ENCODE results near the gene ZSWIM3.
"Not testable (repeated sequence)": the region's sequence is repeated elsewhere in the genome, so short reads cannot be mapped to it uniquely, and the experiment has no call there.

The ZSWIM3 gene

DNA sequence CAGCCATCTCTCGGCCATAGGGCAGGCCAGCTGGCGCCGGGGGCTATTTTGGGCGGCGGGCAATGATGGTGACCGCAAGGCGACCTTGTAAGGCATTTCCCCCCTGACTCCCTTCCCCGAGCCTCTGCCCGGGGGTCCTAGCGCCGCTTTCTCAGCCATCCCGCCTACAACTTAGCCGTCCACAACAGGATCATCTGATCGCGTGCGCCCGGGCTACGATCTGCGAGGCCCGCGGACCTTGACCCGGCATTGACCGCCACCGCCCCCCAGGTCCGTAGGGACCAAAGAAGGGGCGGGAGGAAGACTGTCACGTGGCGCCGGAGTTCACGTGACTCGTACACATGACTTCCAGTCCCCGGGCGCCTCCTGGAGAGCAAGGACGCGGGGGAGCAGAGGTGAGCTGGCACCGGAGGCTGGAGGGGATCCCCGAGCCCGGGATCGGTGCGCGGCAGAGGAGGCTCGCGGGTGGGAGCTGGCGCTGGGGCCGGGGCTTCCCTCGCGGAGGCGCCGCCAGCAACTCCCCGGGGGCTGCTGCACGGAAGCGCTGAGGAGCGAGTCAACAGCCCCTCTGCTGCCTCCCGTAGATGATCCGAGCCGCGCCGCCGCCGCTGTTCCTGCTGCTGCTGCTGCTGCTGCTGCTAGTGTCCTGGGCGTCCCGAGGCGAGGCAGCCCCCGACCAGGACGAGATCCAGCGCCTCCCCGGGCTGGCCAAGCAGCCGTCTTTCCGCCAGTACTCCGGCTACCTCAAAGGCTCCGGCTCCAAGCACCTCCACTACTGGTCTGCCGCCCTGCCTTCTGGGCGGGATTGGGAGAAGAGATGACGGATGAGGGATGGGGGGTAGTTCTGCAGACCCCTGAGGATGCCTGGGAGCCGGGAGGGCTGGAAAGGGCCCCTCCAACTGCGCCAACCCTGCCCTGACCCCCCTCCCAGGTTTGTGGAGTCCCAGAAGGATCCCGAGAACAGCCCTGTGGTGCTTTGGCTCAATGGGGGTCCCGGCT, 33.9 kb downstream of the ZSWIM3 start, which contains the start of the genes CTSA and NEURL2:
Gene CTSA, plus strand, starts transcription at position 351 of the 999 bp plus-strand sequence. Its CDS starts 234 bp downstream, at position 585.
Gene NEURL2, minus strand, starts transcription at position 224 of the 999 bp plus-strand sequence. Its CDS starts 217 bp downstream, at position 7.
- DNase-seq = peak; percentile 71

DNA sequence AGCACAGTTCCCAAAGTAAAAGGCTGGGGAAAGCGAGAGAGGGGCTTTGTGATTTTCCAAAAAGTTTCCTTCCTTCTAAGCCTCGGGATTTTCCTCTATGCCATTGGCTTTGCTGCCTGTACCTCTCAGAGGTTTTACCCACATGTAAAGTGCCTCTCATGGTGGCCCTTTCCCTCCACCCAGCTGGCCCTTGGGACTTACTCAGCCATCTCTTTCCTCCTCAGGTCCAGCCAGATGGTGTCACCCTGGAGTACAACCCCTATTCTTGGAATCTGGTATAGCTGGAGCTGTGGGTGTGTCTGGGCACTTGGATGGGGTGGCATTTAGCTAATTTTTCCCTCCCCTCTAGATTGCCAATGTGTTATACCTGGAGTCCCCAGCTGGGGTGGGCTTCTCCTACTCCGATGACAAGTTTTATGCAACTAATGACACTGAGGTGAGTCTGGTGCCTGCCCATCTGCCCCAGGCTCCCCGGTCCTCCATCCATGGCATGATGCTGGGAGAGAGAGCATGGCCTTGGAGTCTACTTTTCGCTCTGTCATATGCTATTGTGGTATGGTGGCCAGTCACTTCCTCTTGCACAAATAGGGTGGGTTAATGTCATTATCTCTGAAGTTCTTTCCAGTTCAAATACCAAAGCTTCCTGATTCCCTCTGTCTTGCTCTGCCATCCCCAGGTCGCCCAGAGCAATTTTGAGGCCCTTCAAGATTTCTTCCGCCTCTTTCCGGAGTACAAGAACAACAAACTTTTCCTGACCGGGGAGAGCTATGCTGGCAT, 34.8 kb downstream of the ZSWIM3 start:
- no peak for DNase-seq

DNA sequence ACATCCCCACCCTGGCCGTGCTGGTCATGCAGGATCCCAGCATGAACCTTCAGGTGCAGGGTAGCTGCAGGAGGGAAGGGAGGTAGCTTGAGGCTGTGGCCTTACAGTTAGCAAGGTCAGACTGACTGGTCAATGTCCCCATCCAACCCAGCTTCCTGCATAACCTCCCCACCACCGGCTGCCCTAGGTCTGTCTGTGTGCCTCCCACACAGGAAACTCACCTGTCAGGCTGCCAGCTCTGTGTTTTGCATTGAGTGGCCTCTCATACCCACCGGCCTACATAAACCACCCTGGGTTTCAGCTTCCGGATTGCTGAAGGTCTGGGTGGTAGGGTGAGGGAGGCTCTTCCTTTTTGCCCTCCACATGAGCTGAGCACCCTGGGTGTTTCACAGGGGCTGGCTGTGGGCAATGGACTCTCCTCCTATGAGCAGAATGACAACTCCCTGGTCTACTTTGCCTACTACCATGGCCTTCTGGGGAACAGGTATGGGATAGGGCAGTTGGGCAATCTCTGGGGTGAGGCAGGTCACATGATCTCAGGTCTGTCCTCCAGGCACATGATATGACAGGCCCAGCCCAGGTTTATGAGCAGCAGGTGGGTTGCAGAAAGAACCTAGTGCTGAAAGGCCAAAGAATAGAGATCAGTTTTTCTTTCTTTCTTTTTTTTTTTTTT, 35.5 kb downstream of the ZSWIM3 start:
- DNase-seq = no peak

DNA sequence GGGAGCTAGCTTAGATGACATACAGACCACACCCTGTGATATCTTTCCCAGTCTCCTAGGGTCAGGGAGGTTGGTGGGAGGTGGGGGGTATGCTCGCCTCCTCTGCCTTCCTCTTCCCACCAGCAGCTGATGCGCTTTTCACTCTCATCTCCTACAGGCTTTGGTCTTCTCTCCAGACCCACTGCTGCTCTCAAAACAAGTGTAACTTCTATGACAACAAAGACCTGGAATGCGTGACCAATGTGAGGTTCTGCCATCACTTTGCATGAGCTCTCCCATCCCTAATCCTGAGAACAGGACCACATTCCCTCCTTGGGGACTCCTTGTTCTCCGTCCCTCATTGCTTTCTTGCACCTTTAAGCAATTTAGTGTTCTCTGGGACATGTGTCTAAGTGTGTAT, 36.4 kb downstream of the ZSWIM3 start:
- no peak for DNase-seq

DNA sequence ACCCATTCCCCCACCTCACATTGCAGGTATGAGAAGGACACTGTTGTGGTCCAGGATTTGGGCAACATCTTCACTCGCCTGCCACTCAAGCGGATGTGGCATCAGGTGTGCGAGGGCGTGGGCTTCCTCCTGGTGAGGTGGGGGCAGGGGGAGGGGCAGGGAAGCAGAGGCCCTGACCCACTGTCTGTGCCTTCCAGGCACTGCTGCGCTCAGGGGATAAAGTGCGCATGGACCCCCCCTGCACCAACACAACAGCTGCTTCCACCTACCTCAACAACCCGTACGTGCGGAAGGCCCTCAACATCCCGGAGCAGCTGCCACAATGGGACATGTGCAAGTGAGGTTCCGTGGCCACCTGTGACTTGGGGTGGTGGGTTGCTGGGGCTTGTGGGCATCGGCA, 37.4 kb downstream of the ZSWIM3 start:
- no peak for DNase-seq

DNA sequence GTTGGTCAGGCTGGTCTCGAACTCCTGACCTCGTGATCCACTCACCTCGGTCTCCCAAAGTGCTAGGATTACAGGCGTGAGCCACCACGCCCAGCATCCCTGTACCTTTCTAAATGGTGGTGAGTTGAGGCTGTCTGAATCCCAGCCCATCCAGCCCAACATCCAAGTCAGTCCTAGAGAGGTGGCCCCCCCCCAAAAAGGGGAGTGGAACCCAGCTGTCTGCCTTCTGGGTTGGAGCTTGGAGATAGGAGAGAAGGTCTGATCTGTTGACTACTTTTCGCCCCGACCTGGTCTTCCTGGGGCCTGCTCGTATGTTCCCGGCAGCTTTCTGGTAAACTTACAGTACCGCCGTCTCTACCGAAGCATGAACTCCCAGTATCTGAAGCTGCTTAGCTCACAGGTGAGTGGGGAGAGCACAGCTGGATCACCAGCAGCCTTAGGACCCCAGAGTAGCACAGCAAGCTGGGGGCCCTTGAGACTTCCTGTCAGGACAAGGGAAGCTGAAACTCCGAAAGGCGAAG, 39.3 kb downstream of the ZSWIM3 start:
- DNase-seq = no peak

DNA sequence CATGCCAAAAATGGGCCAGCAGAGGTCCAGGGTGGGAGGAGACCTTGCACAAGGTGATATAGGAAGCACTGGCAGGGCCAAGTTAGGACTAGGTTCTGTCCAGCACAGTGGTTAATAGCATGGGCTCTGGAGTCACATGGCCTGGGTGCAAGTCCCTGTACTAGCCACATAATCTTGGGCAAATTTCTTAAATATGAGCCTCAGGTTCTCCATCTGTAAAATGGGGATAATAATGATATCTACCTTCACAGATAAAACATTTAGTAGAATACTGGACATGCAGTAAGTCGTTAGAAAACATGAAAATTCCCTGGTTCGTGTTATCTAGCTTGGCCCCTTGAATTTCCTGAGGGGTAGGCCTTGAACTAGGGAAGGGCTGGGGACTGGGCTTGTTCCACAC, 39.9 kb downstream of the ZSWIM3 start:
- no peak for DNase-seq

DNA sequence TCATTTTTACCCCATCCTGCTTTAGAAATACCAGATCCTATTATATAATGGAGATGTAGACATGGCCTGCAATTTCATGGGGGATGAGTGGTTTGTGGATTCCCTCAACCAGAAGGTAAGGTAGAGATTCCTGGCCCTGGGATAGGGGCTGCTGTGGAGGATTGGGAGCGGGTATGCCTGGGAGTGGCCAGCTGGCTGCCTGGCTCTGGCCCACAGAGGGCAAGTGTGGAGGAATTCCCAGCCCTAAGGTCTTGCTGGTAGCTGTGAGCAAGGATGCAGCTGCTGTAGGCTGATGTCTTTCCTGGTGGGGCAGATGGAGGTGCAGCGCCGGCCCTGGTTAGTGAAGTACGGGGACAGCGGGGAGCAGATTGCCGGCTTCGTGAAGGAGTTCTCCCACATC, 40.3 kb downstream of the ZSWIM3 start:
- no peak for DNase-seq

DNA sequence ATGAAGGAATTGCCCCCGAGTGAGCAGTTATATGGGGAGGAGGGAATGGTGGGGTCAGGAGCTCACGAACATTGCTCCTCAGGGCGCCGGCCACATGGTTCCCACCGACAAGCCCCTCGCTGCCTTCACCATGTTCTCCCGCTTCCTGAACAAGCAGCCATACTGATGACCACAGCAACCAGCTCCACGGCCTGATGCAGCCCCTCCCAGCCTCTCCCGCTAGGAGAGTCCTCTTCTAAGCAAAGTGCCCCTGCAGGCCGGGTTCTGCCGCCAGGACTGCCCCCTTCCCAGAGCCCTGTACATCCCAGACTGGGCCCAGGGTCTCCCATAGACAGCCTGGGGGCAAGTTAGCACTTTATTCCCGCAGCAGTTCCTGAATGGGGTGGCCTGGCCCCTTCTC, 40.9 kb downstream of the ZSWIM3 start:
- no peak for DNase-seq

DNA sequence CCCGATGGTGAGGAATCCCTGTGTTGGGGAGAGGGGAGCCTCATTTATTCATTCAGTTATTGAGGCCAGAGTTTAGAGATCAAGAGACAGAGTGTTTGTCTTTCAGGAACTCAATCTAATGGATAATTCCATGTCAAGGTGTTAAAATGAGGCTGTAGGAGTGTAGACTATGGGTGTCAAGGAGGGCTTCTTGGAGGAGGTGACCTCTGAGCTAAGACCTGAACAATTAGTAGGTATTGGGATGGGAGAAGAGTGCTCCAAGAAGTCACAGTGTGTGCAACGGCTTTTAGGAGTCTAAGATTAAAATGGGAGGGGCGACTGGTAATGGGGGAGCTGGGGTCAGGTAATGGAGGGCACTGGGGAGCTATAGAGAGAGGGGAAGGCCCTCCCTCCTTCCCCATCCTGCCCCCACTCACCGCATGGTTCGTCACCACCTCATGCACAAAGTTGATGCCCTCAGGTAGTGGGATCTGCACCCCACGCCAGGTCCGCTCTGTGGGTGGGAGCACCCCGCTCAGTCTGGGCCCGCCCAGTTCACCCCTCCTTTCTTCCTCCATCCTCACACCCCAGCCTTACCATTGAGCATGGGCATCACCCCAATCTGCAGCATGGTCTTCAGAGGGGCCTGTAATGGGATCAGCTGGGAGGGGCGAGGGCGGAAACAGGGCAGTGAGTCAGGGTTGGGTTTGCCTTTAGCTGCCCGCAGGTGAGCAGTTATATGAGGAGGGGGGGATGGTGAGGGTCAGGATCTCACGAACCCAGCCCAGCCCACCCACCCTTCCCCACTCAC, 41.8 kb downstream of the ZSWIM3 start:
- DNase-seq = no peak

DNA sequence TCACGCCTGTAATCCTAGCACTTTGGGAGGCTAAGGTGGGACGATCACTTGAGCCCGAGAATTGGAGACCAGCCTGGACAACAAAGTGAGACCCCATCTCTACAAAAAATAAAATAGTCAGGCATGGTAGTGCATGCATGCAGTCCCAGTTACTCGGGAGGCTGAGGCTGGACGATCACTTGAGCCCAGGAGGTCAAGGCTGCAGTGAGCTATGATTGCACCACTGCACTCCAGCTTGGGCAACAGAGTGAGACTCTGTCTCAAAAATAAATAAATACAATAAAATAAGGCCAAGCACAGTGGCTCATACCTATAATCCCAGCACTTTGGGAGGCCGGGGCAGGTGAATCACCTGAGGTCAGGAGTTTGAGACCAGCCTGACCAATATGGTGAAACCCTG, 43.9 kb downstream of the ZSWIM3 start:
- DNase-seq = not testable (repeated sequence)

DNA sequence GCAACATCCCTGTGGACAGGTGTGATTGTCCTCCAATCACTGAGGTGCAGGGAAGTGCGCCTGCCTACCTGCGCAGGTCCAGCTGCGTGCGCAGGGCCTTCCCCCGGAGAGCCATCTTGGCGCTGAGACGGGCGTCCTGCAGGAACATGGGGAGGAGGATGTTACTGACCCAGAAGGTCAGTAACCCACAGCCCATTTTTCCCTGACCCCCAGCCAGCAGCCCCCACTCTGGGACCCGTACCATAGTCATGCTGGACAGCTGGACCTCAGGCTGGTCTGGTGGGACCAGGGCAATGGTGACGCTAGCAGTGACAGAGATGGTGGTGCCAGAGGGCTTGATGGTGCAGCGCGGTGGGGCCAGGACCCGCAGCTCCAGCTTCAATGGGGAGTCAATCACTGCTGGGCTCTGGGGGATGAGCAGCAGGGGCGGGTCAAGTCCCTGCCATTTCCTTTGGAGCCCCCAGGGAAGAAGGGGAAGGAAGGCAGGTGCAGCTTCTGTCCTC, 44.8 kb downstream of the ZSWIM3 start:
- no peak for DNase-seq

DNA sequence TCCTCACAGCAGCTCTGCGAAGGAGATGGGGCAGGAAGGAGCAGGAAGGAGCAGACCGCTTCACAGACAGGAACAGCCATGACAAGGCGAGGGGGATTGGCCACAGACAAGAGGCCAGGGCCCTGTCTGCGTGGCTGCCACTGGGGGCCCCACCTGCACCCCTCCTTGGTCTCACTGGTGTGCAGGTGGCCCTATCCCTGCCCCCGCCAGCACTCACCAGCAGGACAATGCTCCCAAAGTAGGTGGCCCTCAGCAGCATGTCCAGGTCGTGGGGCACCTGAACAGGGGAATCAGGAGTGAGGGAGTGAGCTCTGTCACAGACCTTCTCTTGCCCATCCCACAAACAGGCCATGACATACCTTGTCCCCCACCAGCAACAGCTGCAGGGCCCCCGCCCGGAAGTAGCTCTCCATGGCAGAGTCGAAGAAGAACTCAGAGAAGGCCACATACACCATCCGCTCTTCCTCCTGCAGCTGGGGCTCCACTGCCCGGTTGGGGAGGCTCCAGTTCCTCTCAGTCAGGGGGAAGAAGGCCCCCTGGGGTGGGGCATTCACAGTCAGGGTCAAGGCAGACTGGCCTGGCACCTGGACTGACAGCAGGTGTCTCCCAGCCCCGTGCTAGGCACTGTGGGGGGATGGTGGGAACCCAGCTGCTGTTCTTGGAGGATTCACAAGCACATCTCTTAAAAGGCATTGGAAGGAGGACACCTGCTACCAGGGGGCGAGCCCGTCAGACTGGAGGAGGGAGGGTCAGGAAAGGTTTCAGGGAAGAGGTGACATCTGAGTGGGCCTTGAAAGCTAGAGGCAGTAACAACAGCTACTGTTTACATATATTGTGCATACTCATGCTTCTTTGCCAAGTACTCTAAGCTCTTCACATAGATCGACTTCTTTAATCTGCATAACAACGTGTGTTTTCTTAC, 47.4 kb downstream of the ZSWIM3 start:
- no peak for DNase-seq

DNA sequence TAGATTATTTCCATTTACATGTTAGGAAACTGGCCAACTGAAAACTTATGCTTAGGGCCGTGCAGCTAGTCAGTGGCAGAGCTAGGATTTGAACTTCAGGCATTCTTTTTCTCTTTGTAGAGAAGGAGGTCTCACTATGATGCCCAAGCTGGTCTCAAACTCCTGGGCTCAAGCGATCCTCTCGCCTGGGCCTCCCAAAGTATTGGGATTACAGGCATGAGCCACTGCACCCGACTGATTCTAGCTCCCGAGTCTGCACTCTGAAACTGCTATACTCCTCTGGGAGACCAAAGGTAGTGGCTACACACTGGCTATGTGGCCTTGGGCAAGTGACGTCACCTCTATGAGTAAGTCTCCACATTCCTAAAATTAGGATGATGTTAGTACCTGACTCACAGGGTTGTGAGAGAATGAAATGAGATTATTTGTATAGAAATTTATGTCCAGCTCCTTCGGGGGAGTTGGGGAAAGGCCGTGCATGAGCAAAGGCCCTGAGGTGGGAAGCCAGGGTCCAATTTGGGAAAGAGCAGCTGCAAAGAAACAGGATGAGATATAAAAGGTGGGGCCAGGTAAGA, 48.2 kb downstream of the ZSWIM3 start:
- DNase-seq = no peak

DNA sequence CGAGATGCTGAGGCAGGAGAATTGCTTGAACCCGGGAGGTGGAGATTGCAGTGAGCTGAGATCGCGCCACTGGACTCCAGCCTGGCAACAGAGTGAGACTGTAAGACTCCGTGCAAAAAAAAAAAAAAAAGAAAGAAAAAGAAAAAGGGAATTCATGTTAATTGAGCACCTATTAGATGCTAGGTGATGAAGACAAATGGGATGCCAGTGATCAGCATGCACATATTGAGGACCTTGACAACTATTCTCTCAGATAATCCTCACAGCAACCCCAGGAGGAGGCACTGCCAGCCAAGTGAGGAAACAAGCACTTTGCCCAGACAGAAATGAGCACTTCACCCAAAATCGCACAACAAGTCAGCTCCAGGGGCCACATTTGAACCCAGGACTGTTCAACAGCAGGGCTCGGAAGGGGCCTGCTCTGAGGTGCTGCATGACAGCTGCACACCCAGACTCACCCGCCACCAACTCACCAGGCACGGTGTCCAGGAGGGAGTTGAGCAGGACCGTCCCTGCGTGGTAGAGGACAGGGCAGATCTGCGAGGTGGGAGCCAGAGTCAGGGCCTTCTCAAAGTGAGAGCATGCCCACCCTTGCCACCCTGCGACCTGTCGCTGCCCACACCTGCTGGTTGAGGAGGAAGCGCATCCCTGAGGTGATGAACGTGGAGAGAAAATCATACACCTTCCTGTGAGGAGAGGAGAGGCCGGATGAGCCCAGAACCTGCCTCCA, 50.0 kb downstream of the ZSWIM3 start:
- no peak for DNase-seq

DNA sequence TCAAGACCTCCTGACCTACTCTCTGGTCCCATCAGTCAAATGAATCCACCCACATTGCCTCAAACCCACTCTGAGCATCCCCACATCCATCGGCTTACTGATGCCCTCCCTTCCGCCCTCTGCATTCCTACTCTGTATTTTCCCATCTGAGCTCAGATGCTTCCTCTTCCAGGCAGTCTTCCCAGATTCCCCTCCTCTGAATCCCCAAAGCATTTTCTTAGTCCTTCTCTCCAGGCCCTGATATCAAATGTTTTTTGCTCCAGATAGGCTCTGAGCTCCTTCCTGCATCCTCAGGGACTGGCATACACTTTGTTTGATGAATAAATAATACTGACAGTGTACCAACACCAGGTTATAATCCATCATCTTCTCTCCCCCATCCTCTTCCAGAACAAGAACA, 50.7 kb downstream of the ZSWIM3 start:
- DNase-seq = no peak

DNA sequence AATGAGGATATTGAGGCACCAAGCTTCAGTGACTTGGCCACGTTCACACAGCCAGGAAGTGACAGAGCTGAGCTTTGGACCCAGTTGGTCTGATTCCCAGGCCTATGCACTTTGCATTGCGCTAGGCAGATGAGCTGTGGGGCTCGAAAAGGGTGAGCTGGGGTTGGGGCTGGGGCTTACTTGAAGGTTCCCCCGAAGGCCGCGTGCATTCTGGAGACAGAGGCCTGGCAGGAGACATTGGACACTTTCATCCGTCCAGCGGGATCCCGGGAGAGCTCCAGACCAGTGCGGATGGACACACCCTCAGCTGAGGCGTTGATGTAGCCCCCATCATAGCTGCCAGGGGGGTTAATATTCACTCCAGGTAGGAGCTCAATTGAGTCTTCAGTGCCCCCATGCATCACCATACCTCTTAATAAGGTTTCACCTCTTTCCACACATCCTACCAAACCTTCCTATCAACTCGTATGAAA, 52.0 kb downstream of the ZSWIM3 start:
- no peak for DNase-seq

DNA sequence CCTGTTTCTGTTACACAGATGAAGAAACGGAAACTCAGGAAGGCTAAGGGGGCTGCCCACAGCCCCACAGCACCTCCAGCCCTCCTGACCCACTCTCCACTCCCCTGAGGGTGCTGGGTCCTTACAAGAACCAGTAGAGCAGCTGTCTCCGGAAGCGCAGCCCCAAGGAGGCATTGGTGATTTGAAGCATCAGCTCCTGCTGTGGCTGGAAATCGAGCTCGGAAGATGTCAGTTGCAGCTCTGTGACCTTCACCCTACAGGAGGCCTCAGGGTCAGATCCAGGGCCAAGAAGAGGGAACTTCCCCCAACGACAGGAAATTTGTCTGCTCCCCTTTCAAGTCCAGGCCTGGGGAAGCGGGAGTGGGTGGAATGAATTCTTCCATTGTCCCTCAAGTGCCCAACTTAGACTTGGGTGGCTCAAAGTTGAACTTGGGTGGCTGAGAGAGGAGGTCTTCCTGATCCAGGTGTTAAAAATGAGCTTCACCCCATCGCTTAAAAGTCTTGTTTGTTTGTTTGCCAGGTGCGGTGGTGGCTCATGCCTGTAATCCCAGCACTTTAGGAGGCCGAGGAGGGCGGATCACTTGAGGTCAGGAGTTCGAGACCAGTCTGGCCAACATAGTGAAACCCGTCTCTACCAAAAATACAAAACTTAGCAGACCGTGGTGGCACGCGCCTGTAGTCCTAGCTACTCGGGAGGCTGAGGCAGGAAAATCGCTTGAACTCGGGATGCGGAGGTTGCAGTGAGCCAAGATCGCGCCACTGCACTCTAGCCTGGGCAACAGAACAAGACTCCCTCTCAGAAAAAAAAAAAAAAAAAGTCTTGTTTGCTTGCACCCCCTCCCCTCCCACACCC, 52.6 kb downstream of the ZSWIM3 start:
- no peak for DNase-seq
